H1 (cell line): ENCODE results near the gene DGKI. TPM values are rescaled to one million over a fixed set of nuclear protein-coding genes. Genes with fewer than 3 reads are reported as not detected.

ENCODE experiments used
- CTCF ChIA-PET: fragments of 300-600 bp; sonication (Branson Sonifier 250); formaldehyde crosslinking; loops from one replicate; lab custom pipeline; 2021; ENCODE audit not compliant: partially characterized antibody; lab: Charles Lee
- POLR2A ChIA-PET: fragments of 300-600 bp; sonication (Branson Sonifier 250); formaldehyde crosslinking; loops from one replicate; lab custom pipeline; 2021; ENCODE audit warnings: inconsistent platforms; ENCODE audit not compliant: partially characterized antibody; lab: Charles Lee
- DNase-seq, 2 experiments: peaks; one replicate each; pipeline versions ENCODE4 v3.0.0 to v3.0.0-alpha.2; 2010 to 2022; ENCODE audit warnings: low spot score in 2 of 2, low read depth in 1 of 2, mixed read lengths in 1 of 2
- FAIRE-seq: peaks from 2 replicates; lab custom pipeline; 2011; peaks lifted over from hg19 to GRCh38; lab: Jason Lieb, UNC
- H2AFZ ChIP-seq: 2 replicates; pipeline ENCODE4 v1.8.1; 2012; ENCODE audit warnings: low read length, inconsistent platforms
- H2AK5ac ChIP-seq: 2 replicates; pipeline ENCODE4 v1.6.1; 2013; ENCODE audit warnings: low read depth, low read length
- H2BK120ac ChIP-seq: replicated peaks from 2 replicates; pipeline ENCODE3; 2013; ENCODE audit warnings: low read depth, low read length, inconsistent platforms
- H2BK12ac ChIP-seq: 2 replicates; pipeline ENCODE4 v1.6.1; 2013; ENCODE audit warnings: low read depth, low read length
- H2BK15ac ChIP-seq: 2 replicates; pipeline ENCODE4 v1.6.1; 2013; ENCODE audit warnings: low read length
- H2BK20ac ChIP-seq: 2 replicates; pipeline ENCODE4 v1.6.1; 2013; ENCODE audit warnings: low read length
- H2BK5ac ChIP-seq: 2 replicates; pipeline ENCODE4 v1.6.1; 2013; ENCODE audit warnings: low read depth, low read length
- H3K14ac ChIP-seq: 2 replicates; pipeline ENCODE4 v1.6.1; 2013; ENCODE audit warnings: inconsistent platforms; ENCODE audit not compliant: insufficient read length
- H3K18ac ChIP-seq: 2 replicates; pipeline ENCODE4 v1.6.1; 2013; ENCODE audit warnings: low read length; ENCODE audit errors: extremely low read depth
- H3K23ac ChIP-seq: 2 replicates; pipeline ENCODE4 v1.6.1; 2013; ENCODE audit warnings: inconsistent platforms; ENCODE audit not compliant: insufficient read length
- H3K23me2 ChIP-seq: 2 replicates; pipeline ENCODE4 v1.6.1; 2013; ENCODE audit warnings: low read depth, low read length
- H3K27ac ChIP-seq: 2 replicates; pipeline ENCODE4 v1.6.1; 2011; ENCODE audit warnings: low read depth, low read length, inconsistent platforms
- H3K27me3 ChIP-seq, 4 experiments: replicated peaks in 1 of 4; 1 replicate in 1 of 4; 2 replicates in 3 of 4; pipeline versions ENCODE4 v1.6.1 to v1.8.1; 2011 to 2013; ENCODE audit warnings: low read length in 3 of 4, mild to moderate bottlenecking in 3 of 4, inconsistent platforms in 2 of 4, mixed read lengths in 2 of 4, moderate library complexity in 1 of 4; ENCODE audit not compliant: control insufficient read depth in 3 of 4, insufficient read depth in 3 of 4; ENCODE audit errors: extremely low read depth in 1 of 4
- H3K36me3 ChIP-seq, 4 experiments: 2 replicates each; pipeline versions ENCODE4 v1.6.1 to v1.8.1; 2011 to 2013; ENCODE audit warnings: mild to moderate bottlenecking in 4 of 4, low read length in 3 of 4, moderate library complexity in 2 of 4, control low read depth in 1 of 4, inconsistent platforms in 1 of 4; ENCODE audit not compliant: insufficient read depth in 4 of 4, control insufficient read depth in 2 of 4
- H3K4ac ChIP-seq: replicated peaks from 2 replicates; pipeline ENCODE3; 2013; ENCODE audit warnings: low read length, low read depth, mixed read lengths, inconsistent platforms; ENCODE audit not compliant: insufficient read length
- H3K4me1 ChIP-seq, 4 experiments: replicated peaks in 1 of 4; 1 replicate in 1 of 4; 2 replicates in 3 of 4; pipeline versions ENCODE4 v1.6.1 to v1.8.1; 2011 to 2013; ENCODE audit warnings: low read length in 3 of 4, inconsistent platforms in 2 of 4, mixed read lengths in 1 of 4; ENCODE audit not compliant: insufficient read depth in 4 of 4, control insufficient read depth in 3 of 4
- H3K4me2 ChIP-seq, 2 experiments: 2 replicates each; pipeline versions ENCODE4 v1.6.1 to v1.8.1; 2011 to 2013; ENCODE audit warnings: low read depth in 2 of 2, low read length in 2 of 2, control low read depth in 1 of 2, inconsistent platforms in 1 of 2, mild to moderate bottlenecking in 1 of 2; ENCODE audit not compliant: insufficient read depth in 1 of 2
- H3K4me3 ChIP-seq, 4 experiments: fragments of 200-600, 300-600 bp in 1 of 4; sonication (generic), shearing (Covaris generic), sonication (Bioruptor Twin) in 1 of 4; 2 replicates each; pipeline versions ENCODE4 v1.5.1 to v1.8.1; 2011 to 2016; ENCODE audit warnings: low read length in 4 of 4, low read depth in 3 of 4, control low read depth in 2 of 4, inconsistent platforms in 2 of 4, mild to moderate bottlenecking in 2 of 4, mixed read lengths in 1 of 4, moderate library complexity in 1 of 4; ENCODE audit not compliant: insufficient read depth in 2 of 4; ENCODE audit errors: extremely low read depth in 1 of 4
- H3K56ac ChIP-seq: replicated peaks from 2 replicates; pipeline ENCODE3; 2013; ENCODE audit warnings: low read depth, mild to moderate bottlenecking, mixed read lengths, low read length, inconsistent platforms; ENCODE audit not compliant: insufficient read length
- H3K79me1 ChIP-seq: 2 replicates; pipeline ENCODE4 v1.6.1; 2013; ENCODE audit warnings: low read depth, low read length, control low read depth
- H3K79me2 ChIP-seq, 2 experiments: 2 replicates each; pipeline versions ENCODE4 v1.6.1 to v1.8.1; 2012 to 2013; ENCODE audit warnings: low read length in 2 of 2, mild to moderate bottlenecking in 2 of 2, inconsistent platforms in 1 of 2; ENCODE audit not compliant: insufficient read depth in 2 of 2, control insufficient read depth in 1 of 2
- H3K9ac ChIP-seq, 4 experiments: replicated peaks in 1 of 4; 1 replicate in 1 of 4; 2 replicates in 3 of 4; pipeline versions ENCODE4 v1.6.1 to v1.8.1; 2011 to 2013; ENCODE audit warnings: low read depth in 3 of 4, low read length in 3 of 4, control low read depth in 2 of 4, mild to moderate bottlenecking in 2 of 4, moderate library complexity in 2 of 4, inconsistent platforms in 1 of 4; ENCODE audit errors: extremely low read depth in 1 of 4
- H3K9me3 ChIP-seq, 2 experiments: 2 replicates each; pipeline versions ENCODE4 v1.6.1 to v1.8.1; 2012 to 2013; ENCODE audit warnings: mild to moderate bottlenecking in 2 of 2, moderate library complexity in 2 of 2, control low read depth in 1 of 2, inconsistent platforms in 1 of 2, low read depth in 1 of 2, low read length in 1 of 2, mixed read lengths in 1 of 2; ENCODE audit not compliant: insufficient read depth in 2 of 2
- H4K20me1 ChIP-seq, 2 experiments: replicated peaks in 1 of 2; 2 replicates each; pipeline versions ENCODE3 to v1.8.1; 2011 to 2013; ENCODE audit warnings: inconsistent platforms in 2 of 2, low read length in 2 of 2, mild to moderate bottlenecking in 1 of 2; ENCODE audit not compliant: insufficient read depth in 2 of 2, control insufficient read depth in 1 of 2
- H4K5ac ChIP-seq: 2 replicates; pipeline ENCODE4 v1.6.1; 2013; ENCODE audit warnings: low read length, low read depth, mixed read lengths, inconsistent platforms; ENCODE audit not compliant: insufficient read length
- H4K8ac ChIP-seq: 2 replicates; pipeline ENCODE4 v1.8.0; 2013; ENCODE audit warnings: mild to moderate bottlenecking, moderate library complexity, low read length, inconsistent platforms; ENCODE audit not compliant: insufficient read depth; ENCODE audit errors: extremely low read depth
- H4K91ac ChIP-seq: replicated peaks from 2 replicates; pipeline ENCODE3; 2013; ENCODE audit warnings: low read length, mixed read lengths, inconsistent platforms; ENCODE audit not compliant: insufficient read length
- CBX8 ChIP-seq: fragments of 300-800, 300-1000 bp; sonication (generic); IDR thresholded peaks from 2 replicates; pipeline ENCODE4 v1.7.1; 2016; ENCODE audit warnings: low read depth, low read length, borderline replicate concordance
- EGR1 ChIP-seq: IDR thresholded peaks from 2 replicates; pipeline ENCODE4 v1.6.1; 2011; ENCODE audit warnings: low read depth, low read length, borderline replicate concordance
- FOSL1 ChIP-seq: IDR thresholded peaks from 2 replicates; pipeline ENCODE4 v1.6.1; 2011; ENCODE audit warnings: mild to moderate bottlenecking, low read depth, low read length, moderate library complexity; ENCODE audit not compliant: insufficient read depth
- RFX5 ChIP-seq: IDR thresholded peaks from 2 replicates; pipeline ENCODE4 v1.6.1; 2011; ENCODE audit warnings: low read depth, low read length, improper control_type of control experiment, borderline replicate concordance
- SIN3A ChIP-seq, 2 experiments: IDR thresholded peaks in 1 of 2; conservative IDR thresholded peaks in 1 of 2; 2 replicates each; pipeline ENCODE4 v1.6.1; 2011 to 2012; ENCODE audit warnings: low read length in 2 of 2, improper control_type of control experiment in 1 of 2, low read depth in 1 of 2, mild to moderate bottlenecking in 1 of 2
- WGBS, 2 experiments: shearing (Covaris generic) in 1 of 2; methylation state at CpG; one replicate each; pipeline versions ENCODE4 v1.1.6 to v1.1.7; 2013 to 2015; ENCODE audit warnings: low lambda C conversion rate in 2 of 2, mixed read lengths in 2 of 2, inconsistent platforms in 1 of 2, low coverage in 1 of 2, missing lambda C conversion rate in 1 of 2; ENCODE audit not compliant: insufficient replicate concordance in 2 of 2, insufficient coverage in 1 of 2, insufficient read length in 1 of 2; ENCODE audit errors: extremely low coverage in 1 of 2, missing lambda C conversion rate in 1 of 2; 5-methylcytosine and 5-hydroxymethylcytosine counted together
- polyA plus RNA-seq, 7 experiments: library from polyadenylated mRNA; depleted of rRNA in 3 of 7; stranded (reverse) in 5 of 7; unstranded in 2 of 7; fragments of >200 nt in 5 of 7; fragments of 200-250 nt in 2 of 7; gene quantifications; 1 replicate in 5 of 7; 2 replicates in 1 of 7; 4 replicates in 1 of 7; pipeline versions ENCODE4 v1.2.1 to v1.2.3, GENCODE V29; 2011 to 2013; ENCODE audit warnings: missing spikeins in 2 of 7, mixed read lengths in 2 of 7
- total RNA-seq: library from RNA; stranded (reverse); fragmentation: NEBNext Ultra II Directional; extraction: Animal tissue kit (Norgen Biotek cat#: 25700); gene quantifications from 2 replicates; pipeline ENCODE4 v1.2.1, GENCODE V29; 2021

Gene DGKI
- total and polyA plus RNA-seq, 2 of the 8 experiments (the other 6 are each of a cell fraction or from before 2014, with no cell fraction given) = 0.20 to 0.71 TPM

- H4K20me1 ChIP-seq = no peaks in the 10 kb centered on the region
- H3K4me1 ChIP-seq = peaks cover 0 to 2% (median 0%) of the 10 kb centered on the region in 4 experiments; a peak in 3 of 7 replicates
- no peak overlapping the region for H3K4ac ChIP-seq
- POLR2A ChIA-PET = no interaction called here
- DNase-seq (no peak), FAIRE-seq (no peak)
- H3K27me3 ChIP-seq = no peaks in the 10 kb centered on the region
- H4K5ac ChIP-seq = no peak overlapping the region
- no peak overlapping the region for H3K14ac ChIP-seq
- H3K79me2 ChIP-seq = no peaks in the 10 kb centered on the region
- WGBS, 2 experiments = 87% methylated on average over 8 of the region's 8 CpGs; no CpG with 5 or more reads in 1 of the 2 experiments
- H4K91ac ChIP-seq = no peak overlapping the region
- no peak overlapping the region for H3K27ac ChIP-seq
- no peaks in the 10 kb centered on the region for H3K9me3 ChIP-seq
- no peak overlapping the region for H2AK5ac ChIP-seq
- no peak overlapping the region for H3K56ac ChIP-seq
- no peak overlapping the region for H3K23ac ChIP-seq
- CTCF ChIA-PET = interaction anchor here (0.5 to 5.7 kb wide), 9 partner anchors 9 to 749 kb away, joined by 3 to 37 read pairs (median 3); no protein-coding TSS in a partner anchor
- no peak overlapping the region for H2AFZ ChIP-seq
- H3K4me2 ChIP-seq = no peak overlapping the region
- H2BK20ac ChIP-seq = no peak overlapping the region
- TF ChIP-seq CBX8 (no peak), EGR1 (no peak), SIN3A (conservative IDR thresholded peaks at IDR 0.05 in 1 of 2, IDR thresholded peaks at IDR 0.05 in 1 of 2; ENCODE audit: low read depth in 1 of 2, low read length in 2 of 2) (no peak), FOSL1 (no peak), RFX5 (no peak)
- H3K18ac ChIP-seq = no peak overlapping the region
- H2BK12ac ChIP-seq = no peak overlapping the region
- H4K8ac ChIP-seq = peak overlapping the region; percentile 42; the same call in 1 of the 2 replicates
- H3K79me1 ChIP-seq = no peaks in the 10 kb centered on the region; the same call in 1 of the 2 replicates
- no peak overlapping the region for H3K4me3 ChIP-seq
- H2BK15ac ChIP-seq = no peak overlapping the region
- peaks cover 3 to 24% (median 11%) of the 10 kb centered on the region in 4 experiments; a peak in 6 of 8 replicates for H3K36me3 ChIP-seq
- no peak overlapping the region for H3K9ac ChIP-seq
- H2BK5ac ChIP-seq = no peak overlapping the region
- no peak overlapping the region for H2BK120ac ChIP-seq
- no peaks in the 10 kb centered on the region for H3K23me2 ChIP-seq
Measured at GRCh38 chr7:137895301-137896221, 48.8 kb upstream of the DGKI start.
